H9 (cell line): Measurements from ENCODE around the gene DTD1. TPM values are rescaled to one million over a fixed set of nuclear protein-coding genes. Genes with fewer than 3 reads are reported as not detected.

ENCODE experiments used
- DNase-seq: peaks from one replicate; pipeline ENCODE4 v3.0.0-alpha.2; 2017
- H2AFZ ChIP-seq: one replicate; pipeline ENCODE4 v1.6.1; 2013; ENCODE audit warnings: mild to moderate bottlenecking, low read length, control low read depth, moderate library complexity
- H2AK5ac ChIP-seq: 2 replicates; pipeline ENCODE4 v1.6.1; 2013; ENCODE audit warnings: low read length, control low read depth, mixed read lengths; ENCODE audit not compliant: insufficient read length
- H2BK120ac ChIP-seq: one replicate; pipeline ENCODE4 v1.6.1; 2013; ENCODE audit warnings: low read depth, mild to moderate bottlenecking, low read length, control low read depth, inconsistent platforms; ENCODE audit not compliant: poor library complexity, severe bottlenecking
- H2BK12ac ChIP-seq: 2 replicates; pipeline ENCODE4 v1.6.1; 2013; ENCODE audit warnings: low read length, control low read depth, mixed read lengths, low read depth; ENCODE audit not compliant: insufficient read length
- H2BK15ac ChIP-seq: 2 replicates; pipeline ENCODE4 v1.6.1; 2013; ENCODE audit warnings: low read depth, low read length, control low read depth
- H2BK20ac ChIP-seq: one replicate; pipeline ENCODE4 v1.6.1; 2013; ENCODE audit warnings: low read depth, mild to moderate bottlenecking, low read length, control low read depth, inconsistent platforms; ENCODE audit not compliant: poor library complexity, severe bottlenecking
- H2BK5ac ChIP-seq: 2 replicates; pipeline ENCODE4 v1.6.1; 2013; ENCODE audit warnings: low read length, control low read depth, mixed read lengths; ENCODE audit not compliant: insufficient read length
- H3K14ac ChIP-seq: 2 replicates; pipeline ENCODE4 v1.6.1; 2013; ENCODE audit warnings: low read length, control low read depth; ENCODE audit not compliant: insufficient read depth
- H3K18ac ChIP-seq: 2 replicates; pipeline ENCODE4 v1.6.1; 2013; ENCODE audit warnings: low read depth, mild to moderate bottlenecking, mixed read lengths, low read length, control low read depth; ENCODE audit not compliant: insufficient read length
- H3K23ac ChIP-seq: 2 replicates; pipeline ENCODE4 v1.6.1; 2013; ENCODE audit warnings: low read length, control low read depth, mixed read lengths, low read depth; ENCODE audit not compliant: insufficient read length
- H3K23me2 ChIP-seq: 2 replicates; pipeline ENCODE4 v1.6.1; 2013; ENCODE audit warnings: low read depth, mild to moderate bottlenecking, mixed read lengths, low read length, control low read depth; ENCODE audit not compliant: insufficient read length, poor library complexity, severe bottlenecking
- H3K27ac ChIP-seq: 2 replicates; pipeline ENCODE4 v1.5.1; 2013; ENCODE audit warnings: low read length, control low read depth, mixed read lengths, low read depth; ENCODE audit not compliant: insufficient read length
- H3K27me3 ChIP-seq: 2 replicates; pipeline ENCODE4 v1.6.1; 2013; ENCODE audit warnings: low read length, control low read depth, inconsistent platforms; ENCODE audit not compliant: insufficient read depth
- H3K4ac ChIP-seq: 2 replicates; pipeline ENCODE4 v1.6.1; 2013; ENCODE audit warnings: low read depth, mild to moderate bottlenecking, control low read depth, inconsistent platforms, low read length, moderate library complexity
- H3K4me1 ChIP-seq: 2 replicates; pipeline ENCODE4 v1.6.1; 2013; ENCODE audit warnings: low read length, control low read depth, inconsistent platforms; ENCODE audit not compliant: insufficient read depth
- H3K4me2 ChIP-seq: 2 replicates; pipeline ENCODE4 v1.6.1; 2013; ENCODE audit warnings: low read length, control low read depth, mixed read lengths; ENCODE audit not compliant: insufficient read length, insufficient read depth
- H3K56ac ChIP-seq: 2 replicates; pipeline ENCODE4 v1.6.1; 2013; ENCODE audit warnings: low read depth, mild to moderate bottlenecking, mixed read lengths, low read length, control low read depth; ENCODE audit not compliant: insufficient read length
- H3K79me1 ChIP-seq: 2 replicates; pipeline ENCODE4 v1.6.1; 2013; ENCODE audit warnings: low read depth, mild to moderate bottlenecking, moderate library complexity, low read length, control low read depth, inconsistent platforms; ENCODE audit not compliant: insufficient read depth, poor library complexity, severe bottlenecking
- H3K79me2 ChIP-seq: 2 replicates; pipeline ENCODE4 v1.6.1; 2013; ENCODE audit warnings: low read length, control low read depth, inconsistent platforms; ENCODE audit not compliant: insufficient read depth
- H3K9ac ChIP-seq: 2 replicates; pipeline ENCODE4 v1.6.1; 2013; ENCODE audit warnings: low read length, control low read depth, mixed read lengths; ENCODE audit not compliant: insufficient read length; ENCODE audit errors: extremely low read depth
- H3K9me3 ChIP-seq: one replicate; pipeline ENCODE4 v1.6.1; 2013; ENCODE audit warnings: low read depth, low read length, inconsistent platforms; ENCODE audit not compliant: control insufficient read depth
- H3T11ph ChIP-seq: one replicate; pipeline ENCODE4 v1.6.1; 2013; ENCODE audit warnings: mild to moderate bottlenecking, low read length, control low read depth, inconsistent platforms
- H4K20me1 ChIP-seq: one replicate; pipeline ENCODE4 v1.6.1; 2013; ENCODE audit not compliant: control insufficient read depth, insufficient read length, insufficient read depth
- H4K5ac ChIP-seq: 2 replicates; pipeline ENCODE4 v1.6.1; 2013; ENCODE audit warnings: low read depth, mild to moderate bottlenecking, mixed read lengths, low read length, control low read depth; ENCODE audit not compliant: insufficient read length
- H4K8ac ChIP-seq: replicated peaks from 2 replicates; pipeline ENCODE4 v1.6.1; 2013; ENCODE audit warnings: low read length, control low read depth, mixed read lengths, low read depth; ENCODE audit not compliant: insufficient read length
- H4K91ac ChIP-seq: 2 replicates; pipeline ENCODE4 v1.6.1; 2013; ENCODE audit warnings: low read depth, mild to moderate bottlenecking, moderate library complexity, mixed read lengths, low read length, control low read depth; ENCODE audit not compliant: insufficient read length
- H3K27ac Mint-ChIP-seq, 3 experiments: 2 replicates in 2 of 3; 3 replicates in 1 of 3; pipeline ENCODE4 v1.8.0; 2020 to 2021; ENCODE audit warnings: mixed read lengths in 3 of 3, mild to moderate bottlenecking in 1 of 3, moderate library complexity in 1 of 3
- H3K27me3 Mint-ChIP-seq: 2 replicates; pipeline ENCODE4 v1.8.0; 2021; ENCODE audit warnings: low read depth, mild to moderate bottlenecking, moderate library complexity, mixed read lengths
- H3K36me3 Mint-ChIP-seq, 3 experiments: 2 replicates in 2 of 3; 3 replicates in 1 of 3; pipeline ENCODE4 v1.8.0; 2020 to 2021; ENCODE audit warnings: low read depth in 3 of 3, mixed read lengths in 3 of 3; ENCODE audit not compliant: insufficient read depth in 1 of 3
- H3K4me1 Mint-ChIP-seq, 2 experiments: 2 replicates each; pipeline ENCODE4 v1.8.0; 2020; ENCODE audit warnings: mixed read lengths in 2 of 2
- H3K4me3 Mint-ChIP-seq, 2 experiments: 2 replicates in 1 of 2; 3 replicates in 1 of 2; pipeline ENCODE4 v1.8.0; 2020 to 2021; ENCODE audit warnings: mild to moderate bottlenecking in 2 of 2, mixed read lengths in 2 of 2, moderate library complexity in 1 of 2
- H3K9me3 Mint-ChIP-seq, 2 experiments: 2 replicates in 1 of 2; 3 replicates in 1 of 2; pipeline ENCODE4 v1.8.0; 2020; ENCODE audit warnings: mild to moderate bottlenecking in 2 of 2, mixed read lengths in 2 of 2, moderate library complexity in 1 of 2
- CTCF ChIP-seq: fragments of 200-600 bp; sonication (generic); conservative IDR thresholded peaks from 3 replicates; pipeline ENCODE4 v1.8.0; 2021; ENCODE audit warnings: antibody characterized with exemption, mild to moderate bottlenecking
- WGBS: extraction: QIAGEN DNeasy Blood & Tissue Kit; methylation state at CpG from one replicate; pipeline ENCODE4 v1.1.7; 2013; ENCODE audit warnings: missing lambda C conversion rate, low lambda C conversion rate, mixed read lengths; ENCODE audit not compliant: insufficient read length; ENCODE audit errors: extremely low coverage; 5-methylcytosine and 5-hydroxymethylcytosine counted together
- total RNA-seq: library from RNA; stranded (reverse); gene quantifications from 2 replicates; pipeline ENCODE4 v1.2.1, GENCODE V29; 2021

Gene DTD1
- total RNA-seq, 1 experiment from 2014 or later = 62.0 TPM

GRCh38 chr20:18738888-18739287 lies 151.0 kb downstream of the DTD1 start:
- no peak overlapping the region for H2AFZ ChIP-seq
- no peak overlapping the region for H2BK120ac ChIP-seq
- no peak overlapping the region for H3K27ac ChIP-seq
- H4K8ac ChIP-seq = no peak overlapping the region
- no peaks in the 10 kb centered on the region for H4K20me1 ChIP-seq
- no peak overlapping the region for H3K56ac ChIP-seq
- Mint-ChIP-seq H3K27me3 (no peaks in the 10 kb centered on the region), H3K9me3 (no peaks in the 10 kb centered on the region), H3K4me1 (peaks cover 17 to 27% of the 10 kb centered on the region in 2 experiments), H3K4me3 (no peak overlapping the region), H3K27ac (no peak overlapping the region), H3K36me3 (no peaks in the 10 kb centered on the region; a peak in 1 of 7 replicates)
- peaks cover 3% of the 10 kb centered on the region for H3K23me2 ChIP-seq
- no peak for DNase-seq
- H3K18ac ChIP-seq = no peak overlapping the region
- H3K23ac ChIP-seq = no peak overlapping the region
- no peak for TF ChIP-seq CTCF
- no peaks in the 10 kb centered on the region for H3K79me2 ChIP-seq
- peaks cover 3% of the 10 kb centered on the region; the same call in 1 of the 2 replicates for H3K4me1 ChIP-seq
- no CpG with 5 or more reads among the region's 2 CpGs for WGBS
- no peak overlapping the region for H2BK12ac ChIP-seq
- no peaks in the 10 kb centered on the region for H3K79me1 ChIP-seq
- no peak overlapping the region for H3K9ac ChIP-seq
- H4K5ac ChIP-seq = no peak overlapping the region
- H2BK15ac ChIP-seq = no peak overlapping the region
- H3K9me3 ChIP-seq = no peaks in the 10 kb centered on the region
- H3K14ac ChIP-seq = no peak overlapping the region
- H4K91ac ChIP-seq = no peak overlapping the region
- no peak overlapping the region for H2BK5ac ChIP-seq
- H3K4me2 ChIP-seq = no peak overlapping the region
- no peak overlapping the region for H3T11ph ChIP-seq
- no peak overlapping the region for H2BK20ac ChIP-seq
- H3K27me3 ChIP-seq = no peaks in the 10 kb centered on the region
- no peak overlapping the region for H2AK5ac ChIP-seq
- H3K4ac ChIP-seq = no peak overlapping the region
